NCI-H1092 (cell line): Measurements from ENCODE around the gene STEAP4.

Experiments
- DNase-seq: peaks from one replicate; lab custom pipeline; 2025; lab: John Stamatoyannopoulos, UW

STEAP4 gene

GRCh38 chr7:88306590-88307048, at the start of gene STEAP4:
Gene STEAP4, minus strand, starts transcription at chr7:88306894. Its CDS starts 22,625 bp downstream, at chr7:88284269.
- no peak for DNase-seq

GRCh38 chr7:88355011-88355410, 48.3 kb upstream of the STEAP4 start:
- no peak for DNase-seq

- no peak for DNase-seq
Observed at GRCh38 chr7:88350118-88350517, 43.4 kb upstream of the STEAP4 start.

GRCh38 chr7:88347517-88347916, 40.8 kb upstream of the STEAP4 start:
- no peak for DNase-seq

- no peak for DNase-seq
Observed at GRCh38 chr7:88347090-88347489, 40.4 kb upstream of the STEAP4 start.

GRCh38 chr7:88346357-88346756, 39.7 kb upstream of the STEAP4 start:
- DNase-seq = no peak

- DNase-seq = peak; percentile 9
Observed at GRCh38 chr7:88344956-88345832, 38.5 kb upstream of the STEAP4 start.

- no peak for DNase-seq
Observed at GRCh38 chr7:88344271-88344670, 37.6 kb upstream of the STEAP4 start.

- no peak for DNase-seq
Observed at GRCh38 chr7:88339195-88339922, 32.7 kb upstream of the STEAP4 start.

GRCh38 chr7:88338503-88338902, 31.8 kb upstream of the STEAP4 start:
- DNase-seq = no peak

GRCh38 chr7:88337572-88337971, 30.9 kb upstream of the STEAP4 start:
- DNase-seq = no peak

GRCh38 chr7:88331322-88331721, 24.6 kb upstream of the STEAP4 start:
- DNase-seq = no peak

GRCh38 chr7:88329532-88330463, 23.1 kb upstream of the STEAP4 start:
- no peak for DNase-seq

GRCh38 chr7:88328787-88329186, 22.1 kb upstream of the STEAP4 start:
- DNase-seq = no peak

- no peak for DNase-seq
Observed at GRCh38 chr7:88324699-88325098, 18.0 kb upstream of the STEAP4 start.

- DNase-seq = no peak
Observed at GRCh38 chr7:88322151-88322550, 15.5 kb upstream of the STEAP4 start.

GRCh38 chr7:88321694-88322093, 15.0 kb upstream of the STEAP4 start:
- no peak for DNase-seq

- no peak for DNase-seq
Observed at GRCh38 chr7:88318196-88318595, 11.5 kb upstream of the STEAP4 start.

- DNase-seq = no peak
Observed at GRCh38 chr7:88317422-88317821, 10.7 kb upstream of the STEAP4 start.

GRCh38 chr7:88316456-88316855, 9.8 kb upstream of the STEAP4 start:
- DNase-seq = no peak

GRCh38 chr7:88315522-88315921, 8.8 kb upstream of the STEAP4 start:
- no peak for DNase-seq

GRCh38 chr7:88314061-88314491, 7.4 kb upstream of the STEAP4 start:
- DNase-seq = no peak
